ENCODE measurements around the gene THSD4.

- TF ChIP-seq CTCF (conservative IDR thresholded peaks at IDR 0.05; ENCODE audit: low read length) (no peak), EZH2phosphoT487 (IDR thresholded peaks at IDR 0.05; ENCODE audit: borderline replicate concordance) (no peak)
These were observed 689.6 kb downstream of the THSD4 start for GRCh38 chr15:71804695-71805470.

Data from Loucy (cell line).